Esophagus muscularis mucosa (tissue), 4 donors: ENCODE measurements around the gene HOXA10. TPM values are rescaled to one million over a fixed set of nuclear protein-coding genes. Genes with fewer than 3 reads are reported as not detected.

Source experiments
- DNase-seq: peaks from one replicate; pipeline ENCODE4 v3.0.0-alpha.2; 2017; ENCODE audit errors: extremely low spot score
- H3K27ac ChIP-seq, 4 donors: fragments of 200-600 bp; sonication (generic); replicated peaks in 1 of 4; 1 replicate in 3 of 4; 2 replicates in 1 of 4; pipeline ENCODE4 v1.5.1; 2016 to 2019; ENCODE audit warnings: mild to moderate bottlenecking in 1 of 4
- H3K27me3 ChIP-seq, 4 donors: fragments of 200-600 bp; sonication (generic); one replicate each; pipeline versions ENCODE4 v1.5.1 to v1.6.0; 2016 to 2019
- H3K36me3 ChIP-seq, 4 donors: fragments of 200-600 bp; sonication (generic); one replicate each; pipeline ENCODE4 v1.5.1; 2016 to 2019
- H3K4me1 ChIP-seq, 4 donors: fragments of 200-600 bp; sonication (generic); one replicate each; pipeline ENCODE4 v1.5.1; 2016 to 2019
- H3K4me3 ChIP-seq, 4 donors: fragments of 200-600 bp; sonication (generic); 1 replicate in 2 of 4; 2 replicates in 2 of 4; pipeline ENCODE4 v1.5.1; 2016 to 2019; ENCODE audit warnings: mild to moderate bottlenecking in 4 of 4, moderate library complexity in 1 of 4
- H3K9me3 ChIP-seq, 4 donors: fragments of 200-600 bp; sonication (generic); 1 replicate in 3 of 4; 2 replicates in 1 of 4; pipeline ENCODE4 v1.5.1; 2016 to 2019
- CTCF ChIP-seq, 3 experiments: fragments of 200-600 bp in 2 of 3; fragments of 450-650 bp in 1 of 3; sonication (generic) in 2 of 3; IDR thresholded peaks; one replicate each; pipeline ENCODE4 v1.5.1; 2017 to 2019; ENCODE audit warnings: antibody characterized with exemption in 3 of 3, mild to moderate bottlenecking in 2 of 3, moderate library complexity in 1 of 3
- EP300 ChIP-seq: sonication (generic); formaldehyde crosslinking; IDR thresholded peaks from one replicate; pipeline ENCODE4 v1.6.1; 2017; ENCODE audit warnings: antibody characterized with exemption
- POLR2A ChIP-seq: fragments of 450-650 bp; IDR thresholded peaks from one replicate; pipeline ENCODE4 v1.6.1; 2017; ENCODE audit warnings: antibody characterized with exemption, moderate library complexity, mild to moderate bottlenecking, low read depth
- POLR2AphosphoS5 ChIP-seq, 2 donors: sonication (generic); formaldehyde crosslinking; IDR thresholded peaks; one replicate each; pipeline ENCODE4 v1.6.1; 2017; ENCODE audit warnings: antibody characterized with exemption in 2 of 2
- WGBS: methylation state at CpG from one replicate; pipeline ENCODE4 v1.1.5; 2018; 5-methylcytosine and 5-hydroxymethylcytosine counted together
- intact Hi-C: fragments of 100-400 bp; cut with DNase I; formaldehyde crosslinking; loops from one replicate; pipeline ENCODE4 v1.15.1; 2023
- total RNA-seq, 4 donors: library from RNA; depleted of rRNA; stranded (reverse); fragments of >200 nt; gene quantifications; one replicate each; pipeline versions ENCODE4 v1.1.0 to v1.2.1, GENCODE V29; 2016

HOXA10 gene
- total RNA-seq, 4 donors from 2014 or later, result not detected

- Histone ChIP-seq H3K4me3 (no peak overlapping the region), H3K27ac (no peak overlapping the region), H3K4me1 (peaks cover 37 to 67% (median 50%) of the 10 kb centered on the region in 4 donors), H3K9me3 (no peaks in the 10 kb centered on the region), H3K36me3 (no peaks in the 10 kb centered on the region), H3K27me3 (peaks cover 15 to 100% (median 95%) of the 10 kb centered on the region in 4 donors)
- no peak for TF ChIP-seq CTCF (IDR thresholded peaks at IDR 0.05)
- no peak for TF ChIP-seq EP300
- no peak for TF ChIP-seq POLR2A
- TF ChIP-seq POLR2AphosphoS5 (IDR thresholded peaks at IDR 0.05), result no peak
- DNase-seq, result no peak
- intact Hi-C loops, result no loop called here
- 13% methylated on average over 20 of the region's 39 CpGs for WGBS
Measured at GRCh38 chr7:27182861-27183681, 9.0 kb upstream of the HOXA10 start.

GRCh38 chr7:27182285-27182841 is 8.2 kb upstream of the HOXA10 start:
- Histone ChIP-seq H3K4me1 (peaks cover 36 to 60% (median 46%) of the 10 kb centered on the region in 4 donors), H3K27me3 (peaks cover 15 to 100% (median 95%) of the 10 kb centered on the region in 4 donors), H3K9me3 (no peaks in the 10 kb centered on the region), H3K4me3 (no peak overlapping the region), H3K27ac (no peak overlapping the region), H3K36me3 (no peaks in the 10 kb centered on the region)
- TF ChIP-seq POLR2AphosphoS5 (IDR thresholded peaks at IDR 0.05), result no peak
- no peak for TF ChIP-seq EP300
- TF ChIP-seq CTCF (IDR thresholded peaks at IDR 0.05), result no peak
- TF ChIP-seq POLR2A, result no peak
- intact Hi-C loops, result no loop called here
- no peak for DNase-seq
- 23% methylated on average over 4 of the region's 4 CpGs for WGBS

- no peaks in the 10 kb centered on the region for H3K9me3 ChIP-seq
- H3K4me1 ChIP-seq, result peaks cover 36 to 59% (median 46%) of the 10 kb centered on the region in 4 donors
- no peak for TF ChIP-seq POLR2AphosphoS5 (IDR thresholded peaks at IDR 0.05)
- TF ChIP-seq EP300, result no peak
- no peak for TF ChIP-seq POLR2A
- TF ChIP-seq CTCF (IDR thresholded peaks at IDR 0.05), result no peak
- 70% methylated on average over 4 of the region's 4 CpGs for WGBS
- intact Hi-C loops, result no loop called here
- H3K36me3 ChIP-seq, result no peaks in the 10 kb centered on the region
- H3K27ac ChIP-seq, result no peak overlapping the region
- DNase-seq, result no peak
- H3K4me3 ChIP-seq, result no peak overlapping the region
- H3K27me3 ChIP-seq, result peaks cover 17 to 100% (median 93%) of the 10 kb centered on the region in 4 donors
Measured at GRCh38 chr7:27181795-27182275, 7.7 kb upstream of the HOXA10 start.

GRCh38 chr7:27180431-27181420 is 6.6 kb upstream of the HOXA10 start:
- DNase-seq, result no peak
- Histone ChIP-seq H3K4me1 (peaks cover 36 to 50% (median 42%) of the 10 kb centered on the region in 4 donors), H3K4me3 (no peak overlapping the region), H3K9me3 (no peaks in the 10 kb centered on the region), H3K36me3 (no peaks in the 10 kb centered on the region), H3K27me3 (peaks cover 16 to 100% (median 92%) of the 10 kb centered on the region in 4 donors), H3K27ac (no peak overlapping the region)
- TF ChIP-seq CTCF (IDR thresholded peaks at IDR 0.05) (no peak), POLR2AphosphoS5 (IDR thresholded peaks at IDR 0.05) (no peak)
- WGBS, result 67% methylated on average over 9 of the region's 12 CpGs
- intact Hi-C loops, result no loop called here
